HCT116 (cell line): ENCODE data around the gene IL20RB. TPM values are rescaled to one million over a fixed set of nuclear protein-coding genes. Genes with fewer than 3 reads are reported as not detected.

Experiments used
- ATAC-seq: fragments of 200-7000 bp; cut with Tn5 transposase; 2 replicates; pipeline ENCODE4 v1.9.1; 2020; ENCODE audit warnings: mild to moderate bottlenecking, moderate library complexity
- BruUV-seq: library from RNA; stranded (reverse); fragments of 400-500 nt; replicated peaks from 2 replicates; lab custom pipeline; 2021; lab: Mats Ljungman, UMichigan
- CTCF ChIA-PET: fragments of 300-600 bp; sonication (Branson Sonifier 250); formaldehyde crosslinking; loops from one replicate; lab custom pipeline; 2021; ENCODE audit warnings: antibody characterized with exemption; lab: Charles Lee
- POLR2A ChIA-PET: fragments of 300-600, 350-600 bp; sonication (Branson Sonifier 250); formaldehyde crosslinking; loops from one replicate; lab custom pipeline; 2021; ENCODE audit warnings: antibody characterized with exemption; lab: Charles Lee
- RAD21 ChIA-PET, 2 experiments: fragments of 300-600 bp; sonication (Branson Sonifier 250); formaldehyde crosslinking; loops; one replicate each; lab custom pipeline; 2023; ENCODE audit warnings: low total read pairs in 2 of 2; ENCODE audit not compliant: uncharacterized antibody in 2 of 2, unreplicated experiment in 2 of 2, low non-redundant PET in 1 of 2; lab: Charles Lee
- DNase-seq: peaks from one replicate; pipeline ENCODE4 v3.0.0-alpha.2; 2010; ENCODE audit warnings: low read depth, low spot score
- H2AFZ ChIP-seq: fragments of 200-600 bp; shearing (Covaris generic), sonication (generic); 2 replicates; pipeline ENCODE4 v1.6.1; 2017; ENCODE audit warnings: low read depth, mixed run types, mixed read lengths, antibody characterized with exemption, low read length; ENCODE audit not compliant: poor library complexity, severe bottlenecking
- H3K27ac ChIP-seq: 2 replicates; pipeline ENCODE4 v1.5.1; 2012; ENCODE audit warnings: low read depth, low read length
- H3K27me3 ChIP-seq: fragments of 200-600 bp; sonication (generic); 2 replicates; pipeline ENCODE4 v1.6.1; 2016; ENCODE audit warnings: mixed run types, low read length, mixed read lengths; ENCODE audit not compliant: insufficient read depth
- H3K36me3 ChIP-seq, 2 experiments: fragments of 200-500 bp in 1 of 2; fragments of 200-600 bp in 1 of 2; sonication (Bioruptor generic) in 1 of 2; sonication (generic) in 1 of 2; 2 replicates each; pipeline versions ENCODE4 v1.5.1 to v1.6.1; 2014 to 2016; ENCODE audit warnings: low read length in 2 of 2, inconsistent platforms in 1 of 2, mixed read lengths in 1 of 2, mixed run types in 1 of 2; ENCODE audit not compliant: insufficient read depth in 2 of 2, control insufficient read depth in 1 of 2
- H3K4me1 ChIP-seq, 2 experiments: fragments of 200-600 bp in 1 of 2; sonication (generic) in 1 of 2; 2 replicates each; pipeline versions ENCODE4 v1.5.1 to v1.6.1; 2012 to 2017; ENCODE audit warnings: low read length in 2 of 2, inconsistent platforms in 1 of 2, mild to moderate bottlenecking in 1 of 2, mixed read lengths in 1 of 2, mixed run types in 1 of 2, moderate library complexity in 1 of 2; ENCODE audit not compliant: insufficient read depth in 2 of 2, control insufficient read depth in 1 of 2
- H3K4me2 ChIP-seq: fragments of 200-600 bp; sonication (generic); 2 replicates; pipeline ENCODE4 v1.6.1; 2017; ENCODE audit warnings: mixed run types, low read length, mixed read lengths
- H3K4me3 ChIP-seq, 2 experiments: fragments of 200-600 bp in 1 of 2; sonication (generic) in 1 of 2; replicated peaks in 1 of 2; 2 replicates each; pipeline ENCODE4 v1.5.1; 2011 to 2016; ENCODE audit warnings: low read length in 2 of 2, control low read depth in 1 of 2, low read depth in 1 of 2, mild to moderate bottlenecking in 1 of 2, mixed read lengths in 1 of 2, mixed run types in 1 of 2
- H3K79me2 ChIP-seq: fragments of 200-600 bp; sonication (generic); 2 replicates; pipeline ENCODE4 v1.6.1; 2017; ENCODE audit warnings: mild to moderate bottlenecking, mixed run types, low read length, moderate library complexity, mixed read lengths; ENCODE audit not compliant: insufficient read depth
- H3K9ac ChIP-seq: fragments of 200-600 bp; sonication (generic); 2 replicates; pipeline ENCODE4 v1.6.1; 2016; ENCODE audit warnings: low read length, mixed read lengths
- H3K9me2 ChIP-seq: fragments of 200-600 bp; sonication (generic), shearing (Covaris generic); 2 replicates; pipeline ENCODE4 v1.6.1; 2017; ENCODE audit warnings: mixed run types, mild to moderate bottlenecking, moderate library complexity; ENCODE audit not compliant: insufficient read depth
- H3K9me3 ChIP-seq, 2 experiments: fragments of 200-500 bp in 1 of 2; fragments of 200-600 bp in 1 of 2; sonication (Bioruptor generic) in 1 of 2; sonication (generic) in 1 of 2; 2 replicates each; pipeline ENCODE4 v1.6.1; 2014 to 2017; ENCODE audit warnings: low read length in 2 of 2, mixed read lengths in 2 of 2, inconsistent platforms in 1 of 2, low read depth in 1 of 2, mild to moderate bottlenecking in 1 of 2, mixed run types in 1 of 2, moderate library complexity in 1 of 2; ENCODE audit not compliant: control insufficient read depth in 1 of 2, insufficient read depth in 1 of 2
- H4K20me1 ChIP-seq: fragments of 200-600 bp; sonication (generic), shearing (Covaris generic); 2 replicates; pipeline ENCODE4 v1.6.1; 2017; ENCODE audit warnings: mixed run types, mild to moderate bottlenecking, moderate library complexity; ENCODE audit not compliant: insufficient read depth
- ATF3 ChIP-seq: IDR thresholded peaks from 2 replicates; pipeline ENCODE4 v1.6.1; 2012
- CBX3 ChIP-seq: IDR thresholded peaks from 2 replicates; pipeline ENCODE4 v1.6.1; 2012; ENCODE audit warnings: low read depth
- CEBPB ChIP-seq: IDR thresholded peaks from 2 replicates; pipeline ENCODE4 v1.6.1; 2012; ENCODE audit warnings: low read depth
- CTCF ChIP-seq, 3 experiments: fragments of 200-600 bp in 1 of 3; sonication (generic) in 1 of 3; IDR thresholded peaks in 2 of 3; conservative IDR thresholded peaks in 1 of 3; 2 replicates each; pipeline ENCODE4 v1.5.1; 2012 to 2017; ENCODE audit warnings: low read depth in 2 of 3, low read length in 2 of 3, antibody characterized with exemption in 1 of 3, borderline replicate concordance in 1 of 3, control low read depth in 1 of 3, mild to moderate bottlenecking in 1 of 3, mixed read lengths in 1 of 3, mixed run types in 1 of 3, moderate library complexity in 1 of 3; ENCODE audit not compliant: insufficient read depth in 1 of 3
- EGR1 ChIP-seq: IDR thresholded peaks from 2 replicates; pipeline ENCODE4 v1.6.1; 2012; ENCODE audit warnings: low read depth
- EZH2 ChIP-seq: fragments of 200-600 bp; sonication (generic); IDR thresholded peaks from 2 replicates; pipeline ENCODE4 v1.6.1; 2017; ENCODE audit warnings: antibody characterized with exemption, mixed run types
- EZH2phosphoT487 ChIP-seq: fragments of 200-600 bp; IDR thresholded peaks from 2 replicates; pipeline ENCODE4 v1.6.1; 2018; ENCODE audit warnings: antibody characterized with exemption, borderline replicate concordance
- FOSL1 ChIP-seq: IDR thresholded peaks from 2 replicates; pipeline ENCODE4 v1.6.1; 2012; ENCODE audit warnings: low read depth
- JUND ChIP-seq: IDR thresholded peaks from 2 replicates; pipeline ENCODE4 v1.6.1; 2012
- MAX ChIP-seq: IDR thresholded peaks from 2 replicates; pipeline ENCODE4 v1.6.1; 2012
- POLR2A ChIP-seq: IDR thresholded peaks from 2 replicates; pipeline ENCODE4 v1.7.0; 2011; ENCODE audit warnings: borderline replicate concordance; ENCODE audit not compliant: insufficient read depth, insufficient read length; ENCODE audit errors: extremely low read depth
- POLR2AphosphoS5 ChIP-seq: IDR thresholded peaks from 2 replicates; pipeline ENCODE4 v1.6.1; 2011; ENCODE audit warnings: mild to moderate bottlenecking, low read depth, low read length, moderate library complexity
- RAD21 ChIP-seq: IDR thresholded peaks from 2 replicates; pipeline ENCODE4 v1.6.1; 2012; ENCODE audit warnings: low read depth, mild to moderate bottlenecking
- REST ChIP-seq: IDR thresholded peaks from 2 replicates; pipeline ENCODE4 v1.6.1; 2012; ENCODE audit warnings: low read depth
- SIN3A ChIP-seq: IDR thresholded peaks from 2 replicates; pipeline ENCODE4 v1.6.1; 2012; ENCODE audit warnings: low read depth
- SRF ChIP-seq: IDR thresholded peaks from 2 replicates; pipeline ENCODE4 v1.6.1; 2012; ENCODE audit warnings: low read depth
- YY1 ChIP-seq: IDR thresholded peaks from 2 replicates; pipeline ENCODE4 v1.6.1; 2011; ENCODE audit warnings: low read length, low read depth, moderate library complexity, mild to moderate bottlenecking; ENCODE audit not compliant: insufficient replicate concordance; ENCODE audit errors: extremely low read depth
- ZBTB33 ChIP-seq: IDR thresholded peaks from 2 replicates; pipeline ENCODE4 v1.6.1; 2011; ENCODE audit warnings: mild to moderate bottlenecking, low read length, moderate library complexity; ENCODE audit not compliant: insufficient replicate concordance; ENCODE audit errors: extremely low read depth
- ZFX ChIP-seq: fragments of 450-650 bp; IDR thresholded peaks from 2 replicates; pipeline ENCODE4 v1.6.1; 2017
- ZNF274 ChIP-seq: fragments of 200-500 bp; sonication (Bioruptor generic); IDR thresholded peaks from 2 replicates; pipeline ENCODE4 v1.6.1; 2014; ENCODE audit warnings: mild to moderate bottlenecking, low read depth, low read length, inconsistent platforms
- intact Hi-C: fragments of 100-400 bp; cut with micrococcal nuclease; formaldehyde crosslinking; loops from 2 replicates; pipeline ENCODE4 v1.10.0; 2022
- total RNA-seq: library from RNA; stranded (reverse); gene quantifications from one replicate; pipeline ENCODE4 v1.2.1, GENCODE V29; 2021; ENCODE audit not compliant: unreplicated experiment

IL20RB gene
- total RNA-seq, 1 experiment from 2014 or later = 6.1 TPM

- ChIA-PET RAD21 (no interaction called here), POLR2A (interaction anchor here (0.6 kb wide), 1 partner anchor 358 kb away, joined by 3 read pairs; no protein-coding TSS in a partner anchor), CTCF (interaction anchor here (1.5 kb wide), 1 partner anchor 12 kb away, joined by 7 read pairs; no protein-coding TSS in a partner anchor)
- Histone ChIP-seq H4K20me1 (no peaks in the 10 kb centered on the region), H2AFZ (no peak overlapping the region), H3K4me3 (no peak overlapping the region), H3K9me2 (no peaks in the 10 kb centered on the region), H3K27me3 (no peaks in the 10 kb centered on the region), H3K79me2 (no peaks in the 10 kb centered on the region), H3K9me3 (no peaks in the 10 kb centered on the region), H3K9ac (no peak overlapping the region), H3K4me2 (no peak overlapping the region), H3K36me3 (no peaks in the 10 kb centered on the region), H3K4me1 (no peaks in the 10 kb centered on the region), H3K27ac (no peak overlapping the region)
- ATAC-seq = no peak
- BruUV-seq = no TSS peak
- no peak for TF ChIP-seq ZFX
- no peak for TF ChIP-seq CEBPB
- no peak for TF ChIP-seq ZBTB33
- no peak for TF ChIP-seq EGR1
- TF ChIP-seq ZNF274 = no peak
- no peak for TF ChIP-seq CTCF (IDR thresholded peaks at IDR 0.05 in 2 of 3, conservative IDR thresholded peaks at IDR 0.05 in 1 of 3; ENCODE audit: borderline replicate concordance in 1 of 3, insufficient read depth in 1 of 3, low read depth in 2 of 3, low read length in 2 of 3)
- no peak for TF ChIP-seq REST
- no peak for TF ChIP-seq YY1
- TF ChIP-seq POLR2A = no peak
- TF ChIP-seq SRF = no peak
- no peak for TF ChIP-seq FOSL1
- TF ChIP-seq MAX = no peak
- TF ChIP-seq RAD21 = no peak
- no peak for TF ChIP-seq ATF3
- TF ChIP-seq SIN3A = no peak
- TF ChIP-seq EZH2phosphoT487 = no peak
- TF ChIP-seq EZH2 = no peak
- no peak for TF ChIP-seq CBX3
- no peak for TF ChIP-seq JUND
- no peak for TF ChIP-seq POLR2AphosphoS5
- intact Hi-C loops = no loop called here
- no peak for DNase-seq
Observed at GRCh38 chr3:137020315-137020714, 62.5 kb downstream of the IL20RB start.
